Measurements from ENCODE around the gene EPS8L2. TPM values are rescaled to one million over a fixed set of nuclear protein-coding genes. Genes with fewer than 3 reads are reported as not detected.

EPS8L2 gene
- total RNA-seq, 1 donor from 2014 or later = 12.7 TPM

DNA sequence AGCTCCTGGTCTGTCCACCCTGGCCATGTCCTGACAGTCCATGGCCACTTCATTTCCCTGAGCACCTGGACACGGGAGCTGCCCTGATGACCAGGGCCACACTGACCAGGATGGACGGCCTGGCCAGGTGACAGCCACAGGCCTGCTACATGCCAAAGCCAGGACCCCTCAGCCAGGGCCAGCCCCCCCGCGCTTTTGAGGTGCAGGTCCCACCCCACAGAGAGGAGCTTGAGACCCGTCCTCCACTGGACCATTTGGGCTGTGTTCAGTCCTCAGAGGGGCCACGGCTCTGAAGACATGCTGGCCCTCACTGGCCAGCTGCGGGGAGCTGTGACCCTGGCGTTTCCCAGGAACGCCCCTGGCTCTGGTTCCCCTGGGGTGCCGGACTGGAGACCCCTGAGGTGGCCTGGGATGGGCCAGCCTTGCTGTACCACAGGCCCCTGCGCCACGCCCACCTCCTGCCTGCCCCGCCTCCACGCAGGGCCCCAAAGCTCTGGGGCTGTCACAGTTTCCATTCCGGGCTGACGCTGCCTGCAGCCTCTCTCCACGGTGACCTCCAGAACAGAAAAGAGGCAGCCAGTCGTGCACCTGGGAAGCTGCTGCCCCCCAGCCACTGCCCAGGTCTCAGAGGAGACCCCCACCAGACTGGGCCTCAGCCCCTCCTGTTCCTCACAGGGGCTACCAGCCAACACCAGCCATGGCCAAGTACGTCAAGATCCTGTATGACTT, 18.2 kb downstream of the EPS8L2 start:
- peaks cover 10% of the 10 kb centered on the region for H3K27me3 Mint-ChIP-seq (ENCODE audit: unreplicated experiment)
- H3K36me3 Mint-ChIP-seq (ENCODE audit: unreplicated experiment) = no peaks in the 10 kb centered on the region
- DNase-seq = no peak
- no peak overlapping the region for H3K27ac Mint-ChIP-seq (ENCODE audit: unreplicated experiment)
- peaks cover 3% of the 10 kb centered on the region for H3K9me3 Mint-ChIP-seq (ENCODE audit: unreplicated experiment)
- H3K4me3 Mint-ChIP-seq (ENCODE audit: unreplicated experiment) = no peak overlapping the region
- no peaks in the 10 kb centered on the region for H3K4me1 Mint-ChIP-seq (ENCODE audit: low read depth, unreplicated experiment)
- TF ChIP-seq, protein P1, sequence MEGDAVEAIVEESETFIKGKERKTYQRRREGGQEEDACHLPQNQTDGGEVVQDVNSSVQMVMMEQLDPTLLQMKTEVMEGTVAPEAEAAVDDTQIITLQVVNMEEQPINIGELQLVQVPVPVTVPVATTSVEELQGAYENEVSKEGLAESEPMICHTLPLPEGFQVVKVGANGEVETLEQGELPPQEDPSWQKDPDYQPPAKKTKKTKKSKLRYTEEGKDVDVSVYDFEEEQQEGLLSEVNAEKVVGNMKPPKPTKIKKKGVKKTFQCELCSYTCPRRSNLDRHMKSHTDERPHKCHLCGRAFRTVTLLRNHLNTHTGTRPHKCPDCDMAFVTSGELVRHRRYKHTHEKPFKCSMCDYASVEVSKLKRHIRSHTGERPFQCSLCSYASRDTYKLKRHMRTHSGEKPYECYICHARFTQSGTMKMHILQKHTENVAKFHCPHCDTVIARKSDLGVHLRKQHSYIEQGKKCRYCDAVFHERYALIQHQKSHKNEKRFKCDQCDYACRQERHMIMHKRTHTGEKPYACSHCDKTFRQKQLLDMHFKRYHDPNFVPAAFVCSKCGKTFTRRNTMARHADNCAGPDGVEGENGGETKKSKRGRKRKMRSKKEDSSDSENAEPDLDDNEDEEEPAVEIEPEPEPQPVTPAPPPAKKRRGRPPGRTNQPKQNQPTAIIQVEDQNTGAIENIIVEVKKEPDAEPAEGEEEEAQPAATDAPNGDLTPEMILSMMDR (IDR thresholded peaks at IDR 0.05; ENCODE audit: partially characterized antibody, unreplicated experiment) = no peak

DNA sequence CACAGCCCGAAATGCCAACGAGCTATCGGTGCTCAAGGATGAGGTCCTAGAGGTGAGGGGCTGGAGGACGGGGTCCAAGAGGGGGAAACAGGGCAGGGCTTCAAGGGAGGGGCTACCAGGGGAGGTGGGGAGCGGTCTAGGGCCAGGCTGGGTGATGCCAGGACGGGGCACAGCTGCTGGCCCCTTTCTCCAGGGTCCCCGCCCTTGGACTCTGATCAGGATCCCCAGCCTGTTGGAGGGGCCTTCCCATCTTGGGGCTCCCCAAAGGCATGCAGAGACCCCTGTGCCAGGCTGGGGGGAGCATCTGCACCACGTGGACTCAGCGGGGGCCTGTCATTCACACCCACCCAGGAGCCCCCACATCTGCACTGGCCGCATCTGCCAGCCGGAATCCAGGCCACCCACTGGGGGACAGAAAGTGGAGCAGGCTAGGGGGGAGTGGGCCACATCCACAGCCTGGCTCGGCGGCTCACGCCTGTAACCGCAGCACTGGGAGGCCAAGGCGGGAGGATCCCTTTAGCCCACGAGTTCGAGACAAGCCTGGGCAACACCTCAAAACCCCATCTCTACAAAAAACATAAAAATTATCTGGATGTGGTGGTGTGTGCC, 18.9 kb downstream of the EPS8L2 start:
- Mint-ChIP-seq H3K27me3 (ENCODE audit: unreplicated experiment) (peaks cover 6% of the 10 kb centered on the region), H3K9me3 (ENCODE audit: unreplicated experiment) (peaks cover 3% of the 10 kb centered on the region), H3K27ac (ENCODE audit: unreplicated experiment) (no peak overlapping the region), H3K36me3 (ENCODE audit: unreplicated experiment) (no peaks in the 10 kb centered on the region), H3K4me1 (ENCODE audit: low read depth, unreplicated experiment) (no peaks in the 10 kb centered on the region), H3K4me3 (ENCODE audit: unreplicated experiment) (no peak overlapping the region)
- TF ChIP-seq, protein P1 (IDR thresholded peaks at IDR 0.05; ENCODE audit: partially characterized antibody, unreplicated experiment) = no peak
- no peak for DNase-seq

DNA sequence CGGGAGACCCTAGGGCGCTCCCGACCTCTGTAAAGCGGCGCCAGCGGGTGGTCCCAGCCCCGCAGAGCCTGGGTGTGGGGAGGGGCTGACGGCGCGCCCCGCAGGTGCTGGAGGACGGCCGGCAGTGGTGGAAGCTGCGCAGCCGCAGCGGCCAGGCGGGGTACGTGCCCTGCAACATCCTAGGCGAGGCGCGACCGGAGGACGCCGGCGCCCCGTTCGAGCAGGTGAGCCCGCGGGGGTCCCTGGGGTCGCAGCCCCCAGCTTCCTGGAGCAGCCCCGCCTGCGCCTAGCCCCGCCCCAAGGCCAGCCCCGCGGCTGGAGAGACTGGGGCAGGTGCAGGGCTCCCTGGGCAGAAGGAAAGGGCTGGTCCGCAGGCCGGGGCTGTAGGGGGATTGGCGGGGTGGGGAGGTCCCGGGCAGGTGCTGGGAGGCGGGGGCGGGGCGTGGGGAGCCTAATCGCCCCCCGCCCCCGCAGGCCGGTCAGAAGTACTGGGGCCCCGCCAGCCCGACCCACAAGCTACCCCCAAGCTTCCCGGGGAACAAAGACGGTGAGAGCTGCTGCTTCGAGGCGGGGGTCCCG, 19.7 kb downstream of the EPS8L2 start:
- Mint-ChIP-seq H3K36me3 (ENCODE audit: unreplicated experiment) (no peaks in the 10 kb centered on the region), H3K27ac (ENCODE audit: unreplicated experiment) (no peak overlapping the region), H3K4me1 (ENCODE audit: low read depth, unreplicated experiment) (no peaks in the 10 kb centered on the region), H3K27me3 (ENCODE audit: unreplicated experiment) (peaks cover 6% of the 10 kb centered on the region), H3K4me3 (ENCODE audit: unreplicated experiment) (no peak overlapping the region), H3K9me3 (ENCODE audit: unreplicated experiment) (peaks cover 3% of the 10 kb centered on the region)
- TF ChIP-seq, protein P1 (IDR thresholded peaks at IDR 0.05; ENCODE audit: partially characterized antibody, unreplicated experiment) = no peak
- DNase-seq = no peak

DNA sequence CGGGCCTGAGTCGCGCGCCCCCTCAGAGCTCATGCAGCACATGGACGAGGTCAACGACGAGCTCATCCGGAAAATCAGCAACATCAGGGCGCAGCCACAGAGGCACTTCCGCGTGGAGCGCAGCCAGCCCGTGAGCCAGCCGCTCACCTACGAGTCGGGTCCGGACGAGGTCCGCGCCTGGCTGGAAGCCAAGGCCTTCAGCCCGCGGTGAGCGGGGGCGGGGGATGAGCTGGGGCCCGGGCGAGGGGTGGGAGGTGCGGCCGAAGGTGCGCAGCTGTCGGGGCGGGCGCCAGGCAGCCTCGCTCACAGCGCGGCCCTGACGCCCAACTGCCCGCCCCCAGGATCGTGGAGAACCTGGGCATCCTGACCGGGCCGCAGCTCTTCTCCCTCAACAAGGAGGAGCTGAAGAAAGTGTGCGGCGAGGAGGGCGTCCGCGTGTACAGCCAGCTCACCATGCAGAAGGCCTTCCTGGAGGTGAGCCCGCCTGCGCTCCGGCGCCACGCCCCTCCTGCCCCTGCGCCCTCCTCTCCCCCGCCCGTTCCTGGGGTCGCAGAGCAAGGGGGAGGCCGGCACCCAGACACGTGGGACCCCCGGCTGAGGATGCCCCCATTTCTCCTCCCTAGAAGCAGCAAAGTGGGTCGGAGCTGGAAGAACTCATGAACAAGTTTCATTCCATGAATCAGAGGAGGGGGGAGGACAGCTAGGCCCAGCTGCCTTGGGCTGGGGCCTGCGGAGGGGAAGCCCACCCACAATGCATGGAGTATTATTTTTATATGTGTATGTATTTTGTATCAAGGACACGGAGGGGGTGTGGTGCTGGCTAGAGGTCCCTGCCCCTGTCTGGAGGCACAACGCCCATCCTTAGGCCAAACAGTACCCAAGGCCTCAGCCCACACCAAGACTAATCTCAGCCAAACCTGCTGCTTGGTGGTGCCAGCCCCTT, 20.5 kb downstream of the EPS8L2 start:
- H3K4me3 Mint-ChIP-seq (ENCODE audit: unreplicated experiment) = no peak overlapping the region
- no peaks in the 10 kb centered on the region for H3K4me1 Mint-ChIP-seq (ENCODE audit: low read depth, unreplicated experiment)
- peaks cover 3% of the 10 kb centered on the region for H3K9me3 Mint-ChIP-seq (ENCODE audit: unreplicated experiment)
- H3K27ac Mint-ChIP-seq (ENCODE audit: unreplicated experiment) = no peak overlapping the region
- DNase-seq = no peak
- no peaks in the 10 kb centered on the region for H3K36me3 Mint-ChIP-seq (ENCODE audit: unreplicated experiment)
- TF ChIP-seq, protein P1 (IDR thresholded peaks at IDR 0.05; ENCODE audit: partially characterized antibody, unreplicated experiment) = no peak
- H3K27me3 Mint-ChIP-seq (ENCODE audit: unreplicated experiment) = peaks cover 6% of the 10 kb centered on the region
